HepG2 (cell line): ENCODE data around the gene INPP5K. TPM values are rescaled to one million over a fixed set of nuclear protein-coding genes. Genes with fewer than 3 reads are reported as not detected.

Experiments used
- ARNT ChIP-seq: fragments of 450-650 bp; IDR thresholded peaks from 2 replicates; pipeline ENCODE4 v1.6.1; 2017
- BHLHE40 ChIP-seq: IDR thresholded peaks from 2 replicates; pipeline ENCODE4 v1.6.1; 2011; ENCODE audit warnings: low read length, improper control_type of control experiment
- HNRNPK ChIP-seq: fragments of 200-400 bp; formaldehyde crosslinking; IDR thresholded peaks from 2 replicates; pipeline ENCODE4 v1.6.1; 2018; ENCODE audit warnings: low read length, low read depth, moderate library complexity, mild to moderate bottlenecking; ENCODE audit not compliant: poor library complexity, severe bottlenecking
- KLF9 ChIP-seq: IDR thresholded peaks from 2 replicates; pipeline ENCODE4 v1.6.1; 2016; ENCODE audit warnings: low read depth
- MAF1 ChIP-seq: sonication (generic); formaldehyde crosslinking; IDR thresholded peaks from 2 replicates; pipeline ENCODE4 v1.5.0; 2020; ENCODE audit warnings: missing genetic modification reagents, borderline replicate concordance
- MBD4 ChIP-seq: IDR thresholded peaks from 2 replicates; pipeline ENCODE4 v1.6.1; 2012; ENCODE audit warnings: low read length, inconsistent platforms, borderline replicate concordance
- MLLT10 ChIP-seq: sonication (generic); formaldehyde crosslinking; IDR thresholded peaks from 2 replicates; pipeline ENCODE4 v1.4.0; 2020; ENCODE audit warnings: missing genetic modification reagents
- NCOA2 ChIP-seq: sonication (generic); formaldehyde crosslinking; IDR thresholded peaks from 2 replicates; pipeline ENCODE4 v1.8.0; 2022; ENCODE audit warnings: inconsistent platforms
- NFRKB ChIP-seq: fragments of 450-650 bp; IDR thresholded peaks from 2 replicates; pipeline ENCODE4 v1.6.1; 2017
- PAF1 ChIP-seq: IDR thresholded peaks from 2 replicates; pipeline ENCODE4 v1.6.1; 2016; ENCODE audit warnings: missing genetic modification reagents, missing compliant biosample characterization
- RXRB ChIP-seq: IDR thresholded peaks from 2 replicates; pipeline ENCODE4 v1.6.1; 2016; ENCODE audit warnings: borderline replicate concordance, missing genetic modification reagents, missing compliant biosample characterization
- SNAPC4 ChIP-seq: sonication (generic); formaldehyde crosslinking; IDR thresholded peaks from 2 replicates; pipeline ENCODE4 v1.4.0; 2020; ENCODE audit warnings: mild to moderate bottlenecking, missing genetic modification reagents
- ZMAT5 ChIP-seq: sonication (generic); formaldehyde crosslinking; IDR thresholded peaks from 2 replicates; pipeline ENCODE4 v1.5.0; 2020; ENCODE audit warnings: mild to moderate bottlenecking, low read depth, missing genetic modification reagents, borderline replicate concordance
- ZNF160 ChIP-seq: sonication (generic); formaldehyde crosslinking; IDR thresholded peaks from 2 replicates; pipeline ENCODE4 v1.8.0; 2022; ENCODE audit warnings: mild to moderate bottlenecking, inconsistent platforms, missing genetic modification reagents
- ZNF205 ChIP-seq: IDR thresholded peaks from 2 replicates; pipeline ENCODE4 v1.6.1; 2018; ENCODE audit warnings: missing biosample characterization, missing genetic modification reagents
- ZNF232 ChIP-seq: sonication (generic); formaldehyde crosslinking; IDR thresholded peaks from 2 replicates; pipeline ENCODE4 v1.4.0; 2020; ENCODE audit warnings: missing genetic modification reagents, borderline replicate concordance
- ZNF24 ChIP-seq: fragments of 450-650 bp; IDR thresholded peaks from 2 replicates; pipeline ENCODE4 v1.6.1; 2017; ENCODE audit warnings: antibody characterized with exemption, mild to moderate bottlenecking
- ZNF501 ChIP-seq: sonication (generic); formaldehyde crosslinking; IDR thresholded peaks from 2 replicates; pipeline ENCODE4 v1.5.1; 2020; ENCODE audit warnings: mild to moderate bottlenecking, moderate library complexity, missing genetic modification reagents
- ZNF724P ChIP-seq: sonication (generic); formaldehyde crosslinking; IDR thresholded peaks from 2 replicates; pipeline ENCODE4 v1.8.0; 2022; ENCODE audit warnings: missing genetic modification reagents, borderline replicate concordance
- polyA plus RNA-seq, 8 experiments: library from polyadenylated mRNA; depleted of rRNA in 3 of 8; stranded (reverse) in 7 of 8; unstranded in 1 of 8; fragments of >200 nt; fragmentation: Illumina TruSeq in 4 of 8; extraction: Trizol in 4 of 8; gene quantifications; 2 replicates each; pipeline versions ENCODE4 v1.2.1 to v1.2.3, GENCODE V29; 2011 to 2016; ENCODE audit warnings: low read depth in 4 of 8, missing spikeins in 1 of 8, mixed read lengths in 1 of 8; ENCODE audit not compliant: insufficient read depth in 1 of 8
- total RNA-seq, 5 experiments: library from RNA; depleted of rRNA; stranded (reverse); fragments of >200 nt; fragmentation: Illumina TruSeq; extraction: Trizol; gene quantifications; 2 replicates each; pipeline ENCODE4 v1.2.3, GENCODE V29; 2016; ENCODE audit warnings: low read depth in 1 of 5
- TF ChIP-seq, protein P1 (sequence below): sonication (generic); formaldehyde crosslinking; IDR thresholded peaks from 2 replicates; pipeline ENCODE4 v1.5.0; 2020; ENCODE audit warnings: mild to moderate bottlenecking, missing genetic modification reagents, borderline replicate concordance
- TF ChIP-seq, protein P2 (sequence below): sonication (generic); formaldehyde crosslinking; IDR thresholded peaks from 2 replicates; pipeline ENCODE4 v1.4.0; 2020; ENCODE audit warnings: missing genetic modification reagents
- TF ChIP-seq, protein P3 (sequence below): sonication (generic); formaldehyde crosslinking; IDR thresholded peaks from 2 replicates; pipeline ENCODE4 v1.8.1; 2023; ENCODE audit warnings: mild to moderate bottlenecking, moderate library complexity, missing genetic modification reagents

Gene INPP5K
- total and polyA plus RNA-seq, 2 of the 13 experiments (the other 11 are each of a cell fraction or from before 2014, with no cell fraction given), result 4.8 to 9.6 TPM

- TF ChIP-seq, protein P1, sequence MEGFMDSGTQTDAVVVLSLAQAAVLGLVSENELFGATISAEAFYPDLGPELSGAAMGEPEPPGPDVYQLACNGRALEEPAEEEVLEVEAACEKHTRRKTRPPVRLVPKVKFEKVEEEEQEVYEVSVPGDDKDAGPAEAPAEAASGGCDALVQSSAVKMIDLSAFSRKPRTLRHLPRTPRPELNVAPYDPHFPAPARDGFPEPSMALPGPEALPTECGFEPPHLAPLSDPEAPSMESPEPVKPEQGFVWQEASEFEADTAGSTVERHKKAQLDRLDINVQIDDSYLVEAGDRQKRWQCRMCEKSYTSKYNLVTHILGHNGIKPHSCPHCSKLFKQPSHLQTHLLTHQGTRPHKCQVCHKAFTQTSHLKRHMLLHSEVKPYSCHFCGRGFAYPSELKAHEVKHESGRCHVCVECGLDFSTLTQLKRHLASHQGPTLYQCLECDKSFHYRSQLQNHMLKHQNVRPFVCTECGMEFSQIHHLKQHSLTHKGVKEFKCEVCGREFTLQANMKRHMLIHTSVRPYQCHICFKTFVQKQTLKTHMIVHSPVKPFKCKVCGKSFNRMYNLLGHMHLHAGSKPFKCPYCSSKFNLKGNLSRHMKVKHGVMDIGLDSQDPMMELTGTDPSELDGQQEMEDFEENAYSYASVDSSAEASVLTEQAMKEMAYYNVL (CRISPR knock-in tag), result no peak
- TF ChIP-seq BHLHE40 (no peak), ZNF24 (no peak), MAF1 (no peak), MBD4 (no peak), PAF1 (CRISPR knock-in tag) (no peak), ZNF501 (0 out of 2 replicates have a peak, but pooled peaks have one; percentile 4), KLF9 (no peak), ZNF232 (CRISPR knock-in tag) (no peak), SNAPC4 (CRISPR knock-in tag) (no peak), NCOA2 (CRISPR knock-in tag) (no peak), HNRNPK (peak; percentile 49), NFRKB (no peak), ZMAT5 (CRISPR knock-in tag) (no peak), ZNF160 (CRISPR knock-in tag) (peak; percentile 45; the same call in 1 of the 2 replicates), ARNT (no peak), MLLT10 (no peak), RXRB (CRISPR knock-in tag) (no peak; the same call in 1 of the 2 replicates), ZNF724P (CRISPR knock-in tag) (no peak), ZNF205 (CRISPR knock-in tag) (peak; percentile 22; the same call in 1 of the 2 replicates)
- TF ChIP-seq, protein P2, sequence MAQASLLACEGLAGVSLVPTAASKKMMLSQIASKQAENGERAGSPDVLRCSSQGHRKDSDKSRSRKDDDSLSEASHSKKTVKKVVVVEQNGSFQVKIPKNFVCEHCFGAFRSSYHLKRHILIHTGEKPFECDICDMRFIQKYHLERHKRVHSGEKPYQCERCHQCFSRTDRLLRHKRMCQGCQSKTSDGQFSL (CRISPR knock-in tag), result no peak
- TF ChIP-seq, protein P3, sequence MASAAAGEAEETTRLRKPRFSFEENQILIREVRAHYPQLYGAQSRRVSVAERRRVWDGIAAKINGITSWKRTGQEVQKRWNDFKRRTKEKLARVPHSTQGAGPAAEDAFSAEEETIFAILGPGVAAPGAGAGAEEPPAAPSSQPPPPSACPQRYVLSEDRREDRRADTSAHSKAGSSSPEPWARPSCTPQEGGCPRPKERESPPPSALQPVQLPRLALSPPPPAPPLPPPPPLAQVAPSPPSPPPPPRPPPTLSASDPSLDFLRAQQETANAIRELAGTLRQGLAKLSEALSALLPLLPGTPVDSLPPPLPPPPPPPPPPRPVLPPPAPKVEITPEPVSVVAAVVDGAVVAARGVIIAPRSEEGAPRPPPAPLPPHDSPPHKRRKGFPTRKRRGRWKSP, result peak; percentile 59
Measured at GRCh38 chr17:1487939-1488825, 28.2 kb downstream of the INPP5K start (continued).
